ENCODE results near the gene CFAP43. TPM values are rescaled to one million over a fixed set of nuclear protein-coding genes. Genes with fewer than 3 reads are reported as not detected.

The CFAP43 gene
- total and polyA plus RNA-seq, 10 of the 15 experiments (the other 5 are each of a cell fraction or from before 2014, with no cell fraction given), result 0.06 to 0.14 (median 0.10) TPM; not detected in 5

DNA sequence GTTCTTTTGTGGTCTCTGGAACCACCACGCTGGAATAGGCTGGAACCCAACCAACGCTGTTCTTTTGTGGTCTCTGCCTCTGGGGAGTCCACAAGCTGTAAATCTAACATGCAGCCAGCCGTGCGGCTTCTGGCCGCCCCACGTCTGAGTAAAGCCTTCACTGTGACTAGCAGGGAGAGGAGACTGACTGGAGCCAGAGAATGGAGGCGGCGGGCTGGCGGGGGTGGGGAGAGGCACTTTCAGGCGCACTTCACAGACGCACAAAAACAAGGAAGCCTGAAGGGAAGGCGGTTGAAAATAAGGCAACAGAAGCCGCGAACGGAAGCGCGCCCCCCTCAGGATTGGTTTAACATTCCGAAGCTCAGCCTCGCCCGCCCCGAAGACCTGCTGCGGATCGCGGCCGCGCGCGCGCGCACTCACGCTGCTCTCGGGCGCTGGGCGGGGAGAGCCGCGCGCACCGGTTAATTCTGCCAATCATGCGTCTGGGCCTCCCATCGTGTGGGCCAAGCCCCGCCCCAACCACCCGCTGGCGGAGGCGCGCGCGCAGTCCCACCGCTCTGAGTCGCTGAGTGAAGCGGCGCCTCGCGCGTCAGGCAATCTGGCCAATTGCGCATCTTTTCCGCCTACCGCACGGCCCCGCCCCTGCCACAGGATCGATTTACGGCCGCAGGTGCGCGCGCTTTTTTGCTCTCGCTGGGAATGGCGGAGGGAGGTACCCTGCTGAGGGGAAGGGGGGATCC lies 110.5 kb downstream of the CFAP43 start, which contains the start of gene SFR1 (continued):
- peak in 1 of 2 experiments; percentile 56; a peak in 1 of 3 replicates for TF ChIP-seq EGR1 (IDR thresholded peaks at IDR 0.05; ENCODE audit: borderline replicate concordance in 1 of 2, low read depth in 2 of 2, low read length in 2 of 2)
- TF ChIP-seq, protein P1, sequence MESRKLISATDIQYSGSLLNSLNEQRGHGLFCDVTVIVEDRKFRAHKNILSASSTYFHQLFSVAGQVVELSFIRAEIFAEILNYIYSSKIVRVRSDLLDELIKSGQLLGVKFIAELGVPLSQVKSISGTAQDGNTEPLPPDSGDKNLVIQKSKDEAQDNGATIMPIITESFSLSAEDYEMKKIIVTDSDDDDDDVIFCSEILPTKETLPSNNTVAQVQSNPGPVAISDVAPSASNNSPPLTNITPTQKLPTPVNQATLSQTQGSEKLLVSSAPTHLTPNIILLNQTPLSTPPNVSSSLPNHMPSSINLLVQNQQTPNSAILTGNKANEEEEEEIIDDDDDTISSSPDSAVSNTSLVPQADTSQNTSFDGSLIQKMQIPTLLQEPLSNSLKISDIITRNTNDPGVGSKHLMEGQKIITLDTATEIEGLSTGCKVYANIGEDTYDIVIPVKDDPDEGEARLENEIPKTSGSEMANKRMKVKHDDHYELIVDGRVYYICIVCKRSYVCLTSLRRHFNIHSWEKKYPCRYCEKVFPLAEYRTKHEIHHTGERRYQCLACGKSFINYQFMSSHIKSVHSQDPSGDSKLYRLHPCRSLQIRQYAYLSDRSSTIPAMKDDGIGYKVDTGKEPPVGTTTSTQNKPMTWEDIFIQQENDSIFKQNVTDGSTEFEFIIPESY (IDR thresholded peaks at IDR 0.05), result no peak
- TF ChIP-seq SREBF2 (IDR thresholded peaks at IDR 0.05; ENCODE audit: low read length), result no peak
- no peak for TF ChIP-seq ZNF207 (IDR thresholded peaks at IDR 0.05; ENCODE audit: borderline replicate concordance)
- TF ChIP-seq, protein P2, sequence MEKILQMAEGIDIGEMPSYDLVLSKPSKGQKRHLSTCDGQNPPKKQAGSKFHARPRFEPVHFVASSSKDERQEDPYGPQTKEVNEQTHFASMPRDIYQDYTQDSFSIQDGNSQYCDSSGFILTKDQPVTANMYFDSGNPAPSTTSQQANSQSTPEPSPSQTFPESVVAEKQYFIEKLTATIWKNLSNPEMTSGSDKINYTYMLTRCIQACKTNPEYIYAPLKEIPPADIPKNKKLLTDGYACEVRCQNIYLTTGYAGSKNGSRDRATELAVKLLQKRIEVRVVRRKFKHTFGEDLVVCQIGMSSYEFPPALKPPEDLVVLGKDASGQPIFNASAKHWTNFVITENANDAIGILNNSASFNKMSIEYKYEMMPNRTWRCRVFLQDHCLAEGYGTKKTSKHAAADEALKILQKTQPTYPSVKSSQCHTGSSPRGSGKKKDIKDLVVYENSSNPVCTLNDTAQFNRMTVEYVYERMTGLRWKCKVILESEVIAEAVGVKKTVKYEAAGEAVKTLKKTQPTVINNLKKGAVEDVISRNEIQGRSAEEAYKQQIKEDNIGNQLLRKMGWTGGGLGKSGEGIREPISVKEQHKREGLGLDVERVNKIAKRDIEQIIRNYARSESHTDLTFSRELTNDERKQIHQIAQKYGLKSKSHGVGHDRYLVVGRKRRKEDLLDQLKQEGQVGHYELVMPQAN (conservative IDR thresholded peaks at IDR 0.05), result no peak
- TF ChIP-seq POLR2A (IDR thresholded peaks at IDR 0.05; ENCODE audit: low read depth, low read length), result peak; percentile 87
- TF ChIP-seq, protein P3, sequence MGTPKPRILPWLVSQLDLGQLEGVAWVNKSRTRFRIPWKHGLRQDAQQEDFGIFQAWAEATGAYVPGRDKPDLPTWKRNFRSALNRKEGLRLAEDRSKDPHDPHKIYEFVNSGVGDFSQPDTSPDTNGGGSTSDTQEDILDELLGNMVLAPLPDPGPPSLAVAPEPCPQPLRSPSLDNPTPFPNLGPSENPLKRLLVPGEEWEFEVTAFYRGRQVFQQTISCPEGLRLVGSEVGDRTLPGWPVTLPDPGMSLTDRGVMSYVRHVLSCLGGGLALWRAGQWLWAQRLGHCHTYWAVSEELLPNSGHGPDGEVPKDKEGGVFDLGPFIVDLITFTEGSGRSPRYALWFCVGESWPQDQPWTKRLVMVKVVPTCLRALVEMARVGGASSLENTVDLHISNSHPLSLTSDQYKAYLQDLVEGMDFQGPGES (IDR thresholded peaks at IDR 0.05), result no peak; the same call in 1 of the 2 replicates
- TF ChIP-seq BRCA1 (IDR thresholded peaks at IDR 0.05; ENCODE audit: low read depth, low read length), result no peak
- no peak for TF ChIP-seq HDAC6 (IDR thresholded peaks at IDR 0.05; ENCODE audit: unreplicated experiment)
- no peak for TF ChIP-seq CBX3 (IDR thresholded peaks at IDR 0.05; ENCODE audit: borderline replicate concordance, low read depth)
- TF ChIP-seq IKZF1 (conservative IDR thresholded peaks at IDR 0.05), result peak; percentile 86
- 0 out of 2 replicates have a peak, but pooled peaks have one; percentile 39 for TF ChIP-seq TBL1XR1 (IDR thresholded peaks at IDR 0.05; ENCODE audit: low read depth, low read length)
- TF ChIP-seq TCF7 (IDR thresholded peaks at IDR 0.05; ENCODE audit: borderline replicate concordance), result no peak
- TF ChIP-seq FOXM1 (IDR thresholded peaks at IDR 0.05; ENCODE audit: low read depth, low read length), result 0 out of 2 replicates have a peak, but pooled peaks have one; percentile 13
- peak; percentile 92 for TF ChIP-seq SMAD5 (IDR thresholded peaks at IDR 0.05; ENCODE audit: low read depth)
- peak; percentile 37 for TF ChIP-seq MYC (IDR thresholded peaks at IDR 0.05; ENCODE audit: insufficient read depth, insufficient read length, insufficient replicate concordance, low read length, severe bottlenecking)
- TF ChIP-seq, protein P4, sequence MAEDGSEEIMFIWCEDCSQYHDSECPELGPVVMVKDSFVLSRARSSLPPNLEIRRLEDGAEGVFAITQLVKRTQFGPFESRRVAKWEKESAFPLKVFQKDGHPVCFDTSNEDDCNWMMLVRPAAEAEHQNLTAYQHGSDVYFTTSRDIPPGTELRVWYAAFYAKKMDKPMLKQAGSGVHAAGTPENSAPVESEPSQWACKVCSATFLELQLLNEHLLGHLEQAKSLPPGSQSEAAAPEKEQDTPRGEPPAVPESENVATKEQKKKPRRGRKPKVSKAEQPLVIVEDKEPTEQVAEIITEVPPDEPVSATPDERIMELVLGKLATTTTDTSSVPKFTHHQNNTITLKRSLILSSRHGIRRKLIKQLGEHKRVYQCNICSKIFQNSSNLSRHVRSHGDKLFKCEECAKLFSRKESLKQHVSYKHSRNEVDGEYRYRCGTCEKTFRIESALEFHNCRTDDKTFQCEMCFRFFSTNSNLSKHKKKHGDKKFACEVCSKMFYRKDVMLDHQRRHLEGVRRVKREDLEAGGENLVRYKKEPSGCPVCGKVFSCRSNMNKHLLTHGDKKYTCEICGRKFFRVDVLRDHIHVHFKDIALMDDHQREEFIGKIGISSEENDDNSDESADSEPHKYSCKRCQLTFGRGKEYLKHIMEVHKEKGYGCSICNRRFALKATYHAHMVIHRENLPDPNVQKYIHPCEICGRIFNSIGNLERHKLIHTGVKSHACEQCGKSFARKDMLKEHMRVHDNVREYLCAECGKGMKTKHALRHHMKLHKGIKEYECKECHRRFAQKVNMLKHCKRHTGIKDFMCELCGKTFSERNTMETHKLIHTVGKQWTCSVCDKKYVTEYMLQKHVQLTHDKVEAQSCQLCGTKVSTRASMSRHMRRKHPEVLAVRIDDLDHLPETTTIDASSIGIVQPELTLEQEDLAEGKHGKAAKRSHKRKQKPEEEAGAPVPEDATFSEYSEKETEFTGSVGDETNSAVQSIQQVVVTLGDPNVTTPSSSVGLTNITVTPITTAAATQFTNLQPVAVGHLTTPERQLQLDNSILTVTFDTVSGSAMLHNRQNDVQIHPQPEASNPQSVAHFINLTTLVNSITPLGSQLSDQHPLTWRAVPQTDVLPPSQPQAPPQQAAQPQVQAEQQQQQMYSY (CRISPR knock-in tag; IDR thresholded peaks at IDR 0.05), result no peak; the same call in 1 of the 2 replicates
- TF ChIP-seq, protein P5, sequence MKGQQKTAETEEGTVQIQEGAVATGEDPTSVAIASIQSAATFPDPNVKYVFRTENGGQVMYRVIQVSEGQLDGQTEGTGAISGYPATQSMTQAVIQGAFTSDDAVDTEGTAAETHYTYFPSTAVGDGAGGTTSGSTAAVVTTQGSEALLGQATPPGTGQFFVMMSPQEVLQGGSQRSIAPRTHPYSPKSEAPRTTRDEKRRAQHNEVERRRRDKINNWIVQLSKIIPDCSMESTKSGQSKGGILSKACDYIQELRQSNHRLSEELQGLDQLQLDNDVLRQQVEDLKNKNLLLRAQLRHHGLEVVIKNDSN (IDR thresholded peaks at IDR 0.05; ENCODE audit: borderline replicate concordance, extremely low read length, insufficient read depth, low read depth, low read length), result no peak
- TF ChIP-seq ESRRA (IDR thresholded peaks at IDR 0.05; ENCODE audit: low read length), result peak; percentile 8; the same call in 1 of the 2 replicates
- 0 out of 2 replicates have a peak, but pooled peaks have one; percentile 49 for TF ChIP-seq RFX5 (IDR thresholded peaks at IDR 0.05; ENCODE audit: low read depth, low read length)

Data from GM12878 (cell line).